Measurements from ENCODE around the gene PLXNC1.

Gene PLXNC1

DNA sequence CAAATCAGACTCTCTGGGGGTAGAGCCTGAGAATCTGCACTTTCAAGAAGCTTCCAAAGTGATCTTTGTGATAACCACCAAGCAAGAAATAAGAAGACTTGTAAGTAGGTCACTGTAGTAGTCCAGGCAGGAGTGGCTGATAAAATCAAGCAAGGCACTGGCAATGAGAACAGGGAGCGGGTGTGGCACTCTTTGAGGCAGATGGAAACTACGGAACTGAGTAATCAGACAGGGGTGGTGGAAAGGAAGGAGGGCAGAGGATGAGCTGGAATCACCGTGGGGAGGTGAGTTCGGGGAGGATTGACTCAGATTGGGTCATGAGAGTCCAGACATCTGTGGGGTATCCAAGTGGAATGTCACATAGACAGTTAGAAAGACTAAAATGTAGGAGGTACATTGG is 44.4 kb upstream of the PLXNC1 start:
- Histone ChIP-seq H3F3A (ENCODE audit: insufficient read depth, low read length) (no peaks in the 10 kb centered on the region), H3K4me3 (ENCODE audit: low read depth, low read length, poor library complexity, severe bottlenecking) (no peak overlapping the region), H3K4me1 (ENCODE audit: insufficient read depth, low read length, severe bottlenecking) (peaks cover 7% of the 10 kb centered on the region), H3K36me3 (ENCODE audit: insufficient read depth, low read length) (no peaks in the 10 kb centered on the region), H3K27me3 (ENCODE audit: insufficient read depth, low read length) (0 out of 2 replicates have a peak, but pooled peaks cover 7% of the 10 kb centered on the region), H3K27ac (ENCODE audit: low read depth, low read length, poor library complexity, severe bottlenecking) (no peak overlapping the region), H3K79me2 (ENCODE audit: insufficient read depth, low read length) (no peaks in the 10 kb centered on the region), H3K4me2 (ENCODE audit: low read length) (no peak overlapping the region), H3K9ac (ENCODE audit: low read length) (no peak overlapping the region), H3K9me3 (ENCODE audit: low read length) (no peaks in the 10 kb centered on the region), H2AFZ (ENCODE audit: low read length) (no peak overlapping the region), H3K9me2 (ENCODE audit: low read depth, low read length) (no peaks in the 10 kb centered on the region), H4K20me1 (ENCODE audit: insufficient read depth, low read length) (no peaks in the 10 kb centered on the region)
- TF ChIP-seq EZH2 (IDR thresholded peaks at IDR 0.05; ENCODE audit: borderline replicate concordance, low read length) (no peak), CTCF (IDR thresholded peaks at IDR 0.05; ENCODE audit: low read length) (no peak)

DNA sequence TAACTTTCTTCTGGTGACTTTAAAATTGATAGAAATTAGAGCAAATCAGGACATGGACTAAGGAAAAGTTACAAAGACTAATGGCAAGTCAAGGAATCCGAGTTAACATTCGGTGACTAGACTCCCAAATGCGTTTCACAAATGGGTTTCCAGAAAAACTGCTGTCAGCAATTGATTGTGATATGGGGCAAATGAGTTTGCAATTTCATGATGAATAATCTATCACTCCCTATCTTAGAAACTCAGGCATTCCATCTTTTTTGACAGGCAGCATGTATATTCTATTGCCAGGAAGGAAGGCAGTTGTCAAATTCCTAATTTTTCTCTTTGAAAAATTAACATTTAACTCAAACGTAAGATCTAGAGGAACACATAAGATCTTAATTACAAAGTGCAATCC is 40.5 kb upstream of the PLXNC1 start:
- no peak overlapping the region for H3K4me3 ChIP-seq (ENCODE audit: low read depth, low read length, poor library complexity, severe bottlenecking)
- no peaks in the 10 kb centered on the region for H3K9me3 ChIP-seq (ENCODE audit: low read length)
- no peak overlapping the region for H3K4me2 ChIP-seq (ENCODE audit: low read length)
- no peaks in the 10 kb centered on the region for H3F3A ChIP-seq (ENCODE audit: insufficient read depth, low read length)
- H2AFZ ChIP-seq (ENCODE audit: low read length) = no peak overlapping the region
- H3K79me2 ChIP-seq (ENCODE audit: insufficient read depth, low read length) = no peaks in the 10 kb centered on the region
- no peak overlapping the region for H3K27ac ChIP-seq (ENCODE audit: low read depth, low read length, poor library complexity, severe bottlenecking)
- H3K27me3 ChIP-seq (ENCODE audit: insufficient read depth, low read length) = 0 out of 2 replicates have a peak, but pooled peaks cover 3% of the 10 kb centered on the region
- H4K20me1 ChIP-seq (ENCODE audit: insufficient read depth, low read length) = no peaks in the 10 kb centered on the region
- no peaks in the 10 kb centered on the region for H3K4me1 ChIP-seq (ENCODE audit: insufficient read depth, low read length, severe bottlenecking)
- no peak overlapping the region for H3K9ac ChIP-seq (ENCODE audit: low read length)
- H3K36me3 ChIP-seq (ENCODE audit: insufficient read depth, low read length) = no peaks in the 10 kb centered on the region
- TF ChIP-seq EZH2 (IDR thresholded peaks at IDR 0.05; ENCODE audit: borderline replicate concordance, low read length) (no peak), CTCF (IDR thresholded peaks at IDR 0.05; ENCODE audit: low read length) (no peak)
- H3K9me2 ChIP-seq (ENCODE audit: low read depth, low read length) = no peaks in the 10 kb centered on the region

DNA sequence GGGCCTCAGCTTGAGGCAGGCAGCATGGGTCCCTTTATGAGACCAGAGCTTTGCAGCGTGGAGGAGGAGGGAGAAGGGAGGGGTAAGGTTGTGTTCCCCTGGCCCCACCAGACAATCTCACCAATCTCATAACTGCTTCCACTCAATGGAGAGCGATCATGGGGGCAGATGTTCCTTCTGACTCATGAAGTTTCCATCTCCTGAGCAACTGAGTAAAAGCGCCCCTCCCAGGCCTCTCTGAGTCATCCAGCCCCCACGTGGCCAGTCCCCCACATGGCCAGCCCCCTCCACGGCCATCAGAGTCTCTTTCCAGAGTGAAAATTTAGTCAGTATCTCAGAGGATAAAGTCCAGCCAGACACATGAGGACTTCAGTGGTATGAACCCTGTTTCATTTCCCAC is 39.2 kb upstream of the PLXNC1 start:
- no peaks in the 10 kb centered on the region for H3F3A ChIP-seq (ENCODE audit: insufficient read depth, low read length)
- H3K9me3 ChIP-seq (ENCODE audit: low read length) = no peaks in the 10 kb centered on the region
- no peak overlapping the region for H3K4me2 ChIP-seq (ENCODE audit: low read length)
- H2AFZ ChIP-seq (ENCODE audit: low read length) = no peak overlapping the region
- no peak overlapping the region for H3K27ac ChIP-seq (ENCODE audit: low read depth, low read length, poor library complexity, severe bottlenecking)
- no peaks in the 10 kb centered on the region for H3K36me3 ChIP-seq (ENCODE audit: insufficient read depth, low read length)
- no peak overlapping the region for H3K4me3 ChIP-seq (ENCODE audit: low read depth, low read length, poor library complexity, severe bottlenecking)
- no peaks in the 10 kb centered on the region for H3K4me1 ChIP-seq (ENCODE audit: insufficient read depth, low read length, severe bottlenecking)
- H3K79me2 ChIP-seq (ENCODE audit: insufficient read depth, low read length) = no peaks in the 10 kb centered on the region
- H3K9ac ChIP-seq (ENCODE audit: low read length) = no peak overlapping the region
- TF ChIP-seq EZH2 (IDR thresholded peaks at IDR 0.05; ENCODE audit: borderline replicate concordance, low read length) (no peak), CTCF (IDR thresholded peaks at IDR 0.05; ENCODE audit: low read length) (no peak)
- H4K20me1 ChIP-seq (ENCODE audit: insufficient read depth, low read length) = no peaks in the 10 kb centered on the region
- no peaks in the 10 kb centered on the region for H3K9me2 ChIP-seq (ENCODE audit: low read depth, low read length)
- 0 out of 2 replicates have a peak, but pooled peaks cover 3% of the 10 kb centered on the region for H3K27me3 ChIP-seq (ENCODE audit: insufficient read depth, low read length)

Data from OCI-LY1 (cell line).